Activated T-cell treated with anti-CD3 and anti-CD28 coated beads, Interleukin-2, amount 50 U/mL, for 72 hours (primary cell): ENCODE measurements around the gene ABL1. TPM values are rescaled to one million over a fixed set of nuclear protein-coding genes. Genes with fewer than 3 reads are reported as not detected.
"Not testable (repeated sequence)": the region's sequence is repeated elsewhere in the genome, so short reads cannot be mapped to it uniquely, and the experiment has no call there.

ENCODE experiments used
- ATAC-seq, 2 donors: fragments of 150-1000 bp; cut with Tn5 transposase; replicated peaks in 1 of 2; 2 replicates each; pipeline ENCODE4 v1.10.0; 2021; ENCODE audit warnings: moderate library complexity in 2 of 2, mild to moderate bottlenecking in 1 of 2
- DNase-seq, 2 donors: peaks; one replicate each; pipeline ENCODE4 v3.0.0; 2021 to 2022; ENCODE audit warnings: mixed read lengths in 1 of 2
- H3K27ac Mint-ChIP-seq: one replicate; pipeline ENCODE4 v1.8.0; 2022; ENCODE audit warnings: mild to moderate bottlenecking, moderate library complexity, mixed read lengths
- H3K27me3 Mint-ChIP-seq: one replicate; pipeline ENCODE4 v1.8.0; 2022; ENCODE audit warnings: low read depth, mixed read lengths
- H3K36me3 Mint-ChIP-seq, 2 donors: one replicate each; pipeline ENCODE4 v1.8.0; 2022; ENCODE audit warnings: mixed read lengths in 2 of 2, mild to moderate bottlenecking in 1 of 2; ENCODE audit not compliant: insufficient read depth in 2 of 2
- H3K4me1 Mint-ChIP-seq: one replicate; pipeline ENCODE4 v1.8.0; 2022; ENCODE audit warnings: low read depth, mixed read lengths
- H3K4me3 Mint-ChIP-seq, 2 donors: one replicate each; pipeline ENCODE4 v1.8.0; 2022; ENCODE audit warnings: mild to moderate bottlenecking in 2 of 2, mixed read lengths in 2 of 2, moderate library complexity in 2 of 2
- H3K9me3 Mint-ChIP-seq, 2 donors: one replicate each; pipeline ENCODE4 v1.8.0; 2022; ENCODE audit warnings: mixed read lengths in 2 of 2
- total RNA-seq, 2 donors: library from RNA; stranded (reverse); gene quantifications; one replicate each; pipeline ENCODE4 v1.2.3, GENCODE V29; 2022

Gene ABL1
- total RNA-seq, 2 donors from 2014 or later: 36.5 to 39.9 TPM

DNA sequence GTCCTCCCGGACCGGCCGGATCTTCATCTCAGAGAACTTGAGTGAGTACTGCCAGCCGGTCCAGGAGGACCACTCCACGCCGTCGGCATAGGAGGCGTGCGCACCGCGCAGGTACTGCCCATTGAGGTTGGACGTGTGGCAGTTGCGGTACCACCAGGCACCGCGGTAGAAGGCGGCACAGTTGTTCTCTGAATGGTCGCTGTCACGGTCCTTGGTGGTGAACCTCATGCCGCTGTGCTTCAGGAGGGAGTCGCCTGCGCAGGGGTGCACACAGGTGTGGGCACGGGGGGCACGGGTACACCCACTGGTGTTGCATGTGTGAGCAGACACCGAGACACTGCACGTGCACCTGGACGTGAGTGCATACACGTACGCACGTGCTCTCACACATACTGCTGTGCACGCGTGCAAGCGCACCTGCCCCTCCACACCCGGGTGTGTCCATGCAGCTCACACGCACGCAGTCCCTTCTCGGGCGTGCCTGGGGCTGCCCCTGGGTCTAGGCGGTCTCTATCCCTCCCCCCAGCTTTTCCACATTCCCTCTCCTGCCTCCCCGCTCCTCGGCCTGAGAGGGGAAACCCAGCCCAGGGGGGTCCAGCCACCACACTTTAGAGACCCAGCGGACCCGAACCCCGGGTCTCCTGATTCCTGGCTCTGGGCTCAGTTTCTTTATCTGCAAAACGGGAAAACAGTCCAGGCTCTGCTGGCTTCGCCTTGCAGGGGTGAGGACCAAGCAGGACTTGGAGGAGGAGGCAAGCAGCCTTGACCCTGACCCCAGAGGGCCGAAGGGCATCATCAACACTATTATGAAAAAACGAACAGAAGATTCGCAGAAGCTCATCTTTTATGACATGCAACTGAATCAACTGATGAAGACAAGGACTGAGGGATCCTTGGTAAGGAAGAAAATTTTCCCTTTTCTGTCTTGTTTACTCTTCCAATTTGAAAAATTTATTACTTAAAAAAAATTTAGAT lies 69.3 kb downstream of the ABL1 start:
- no peak overlapping the region for H3K27ac Mint-ChIP-seq
- no peak for DNase-seq
- no peaks in the 10 kb centered on the region for H3K27me3 Mint-ChIP-seq
- H3K4me1 Mint-ChIP-seq: no peaks in the 10 kb centered on the region
- no peaks in the 10 kb centered on the region for H3K9me3 Mint-ChIP-seq
- no peak overlapping the region for H3K4me3 Mint-ChIP-seq
- no peak for ATAC-seq
- no peaks in the 10 kb centered on the region for H3K36me3 Mint-ChIP-seq

DNA sequence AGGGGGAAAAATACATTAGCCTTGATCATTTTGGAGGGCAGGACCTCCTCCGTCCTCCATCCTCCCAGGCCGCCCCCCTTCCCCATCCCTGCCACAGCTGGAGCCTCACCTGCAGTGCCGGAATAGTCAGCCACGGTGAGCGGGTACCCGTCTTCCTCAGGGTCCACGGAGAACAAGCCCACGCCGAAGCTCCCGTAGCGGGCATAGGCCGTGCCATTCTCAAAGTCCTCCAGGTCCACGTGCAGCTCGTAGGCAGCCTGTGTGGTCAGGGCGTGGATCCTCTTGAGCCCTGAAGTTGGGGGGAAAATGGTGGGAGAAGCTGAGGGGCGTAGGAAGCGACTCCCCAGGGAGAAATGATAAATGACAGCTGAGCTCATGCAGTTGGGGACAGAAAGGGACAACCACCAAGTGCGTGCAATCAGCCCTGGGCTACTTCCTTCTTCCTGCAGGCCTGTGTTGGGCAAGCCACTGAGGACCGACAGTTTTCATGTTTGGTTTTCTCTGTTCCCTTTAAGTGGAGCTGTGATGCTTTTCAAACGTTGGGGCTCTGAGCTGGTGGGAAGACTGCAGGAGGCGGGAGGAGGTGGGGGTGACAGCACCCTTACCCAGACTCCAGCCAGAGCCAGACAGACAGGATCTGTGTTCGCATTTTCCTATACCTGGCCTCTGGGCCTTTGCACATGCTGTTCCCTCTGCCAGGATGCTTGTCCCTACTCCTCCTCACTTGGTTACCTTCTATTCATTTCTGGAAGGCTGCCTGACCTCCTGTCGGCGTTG lies 70.3 kb downstream of the ABL1 start:
- Mint-ChIP-seq H3K27me3 (no peaks in the 10 kb centered on the region), H3K36me3 (no peaks in the 10 kb centered on the region), H3K9me3 (no peaks in the 10 kb centered on the region), H3K4me3 (no peak overlapping the region), H3K4me1 (no peaks in the 10 kb centered on the region), H3K27ac (no peak overlapping the region)
- DNase-seq: no peak
- ATAC-seq: no peak

DNA sequence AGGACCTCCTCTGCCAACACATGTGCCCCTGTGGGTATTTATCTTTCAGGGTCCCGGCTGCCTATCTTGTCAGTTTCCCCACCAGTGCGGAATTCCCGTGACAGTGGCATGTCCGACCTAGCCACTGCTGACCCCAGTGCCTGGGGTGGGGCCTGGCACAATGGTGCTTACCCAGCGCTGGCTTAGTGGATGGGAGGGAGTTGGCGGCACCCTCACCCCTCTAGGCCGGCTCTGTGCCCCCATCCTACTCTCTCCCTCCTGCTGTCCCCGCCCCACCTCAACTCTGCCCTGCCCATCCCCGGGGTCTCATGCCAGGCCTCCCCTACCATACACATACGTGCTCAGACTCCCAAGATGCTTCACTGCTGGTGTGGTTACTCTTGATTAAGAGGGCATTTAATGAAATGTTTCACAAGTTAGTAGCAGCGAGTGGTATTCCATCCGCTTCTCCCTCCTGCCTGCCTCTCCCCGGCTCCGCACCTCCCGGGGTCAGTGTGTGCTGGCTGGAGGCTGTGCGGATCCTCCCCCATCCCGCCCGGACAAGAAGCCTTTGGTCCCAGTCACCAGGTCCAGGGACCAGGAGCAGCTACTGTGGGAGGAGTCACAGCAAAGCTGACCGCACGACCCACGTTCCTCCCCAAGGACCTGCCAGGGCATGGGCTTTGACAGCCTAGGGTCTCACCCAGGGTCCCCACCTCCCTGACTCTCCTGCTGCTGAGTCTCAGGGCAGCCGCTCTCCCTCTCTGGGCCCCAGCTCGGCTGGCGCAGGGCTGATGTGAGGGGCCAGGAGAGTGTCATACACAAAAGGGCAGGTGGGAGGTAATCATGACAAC lies 71.1 kb downstream of the ABL1 start:
- Mint-ChIP-seq H3K27me3 (no peaks in the 10 kb centered on the region), H3K4me3 (no peak overlapping the region), H3K4me1 (peaks cover 4% of the 10 kb centered on the region), H3K36me3 (no peaks in the 10 kb centered on the region), H3K9me3 (no peaks in the 10 kb centered on the region), H3K27ac (no peak overlapping the region)
- DNase-seq (no peak), ATAC-seq (no peak)

DNA sequence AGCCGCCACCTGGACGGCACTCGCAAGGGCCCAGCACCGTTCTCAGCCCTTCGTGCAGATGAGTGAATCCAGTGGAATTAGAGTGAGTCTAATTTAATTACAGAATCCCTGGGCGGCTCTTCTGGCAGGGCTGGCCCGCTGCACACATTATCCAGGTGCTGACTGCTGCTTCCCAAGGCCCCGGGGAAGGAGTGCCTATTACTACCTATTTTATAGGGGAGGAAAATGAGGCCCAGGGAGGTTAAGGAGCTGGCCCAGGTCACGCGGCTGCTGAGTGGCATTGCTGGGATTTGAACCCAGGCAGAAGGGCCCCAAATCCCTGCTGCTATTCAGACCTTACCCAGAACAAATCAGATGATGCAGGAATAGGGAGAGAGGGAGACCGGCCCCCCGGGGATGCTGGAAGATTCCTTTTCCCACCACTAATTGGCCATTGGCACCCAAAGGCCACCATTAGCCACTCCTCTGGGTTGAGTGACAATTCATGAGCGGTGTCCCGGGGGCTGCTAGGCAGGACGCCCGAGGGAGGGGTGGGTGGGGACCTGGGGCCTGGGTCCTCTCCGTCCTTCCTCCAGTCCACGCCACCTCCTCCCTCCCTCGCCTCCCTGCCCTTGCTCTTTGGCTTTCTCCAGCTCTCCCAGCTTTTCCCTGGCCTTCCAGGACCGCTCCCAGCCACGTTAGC lies 71.8 kb downstream of the ABL1 start:
- no peak overlapping the region for H3K27ac Mint-ChIP-seq
- ATAC-seq (no peak), DNase-seq (no peak)
- H3K27me3 Mint-ChIP-seq: no peaks in the 10 kb centered on the region
- no peak overlapping the region for H3K4me3 Mint-ChIP-seq
- no peaks in the 10 kb centered on the region for H3K36me3 Mint-ChIP-seq
- H3K9me3 Mint-ChIP-seq: no peaks in the 10 kb centered on the region
- H3K4me1 Mint-ChIP-seq: peaks cover 4% of the 10 kb centered on the region

DNA sequence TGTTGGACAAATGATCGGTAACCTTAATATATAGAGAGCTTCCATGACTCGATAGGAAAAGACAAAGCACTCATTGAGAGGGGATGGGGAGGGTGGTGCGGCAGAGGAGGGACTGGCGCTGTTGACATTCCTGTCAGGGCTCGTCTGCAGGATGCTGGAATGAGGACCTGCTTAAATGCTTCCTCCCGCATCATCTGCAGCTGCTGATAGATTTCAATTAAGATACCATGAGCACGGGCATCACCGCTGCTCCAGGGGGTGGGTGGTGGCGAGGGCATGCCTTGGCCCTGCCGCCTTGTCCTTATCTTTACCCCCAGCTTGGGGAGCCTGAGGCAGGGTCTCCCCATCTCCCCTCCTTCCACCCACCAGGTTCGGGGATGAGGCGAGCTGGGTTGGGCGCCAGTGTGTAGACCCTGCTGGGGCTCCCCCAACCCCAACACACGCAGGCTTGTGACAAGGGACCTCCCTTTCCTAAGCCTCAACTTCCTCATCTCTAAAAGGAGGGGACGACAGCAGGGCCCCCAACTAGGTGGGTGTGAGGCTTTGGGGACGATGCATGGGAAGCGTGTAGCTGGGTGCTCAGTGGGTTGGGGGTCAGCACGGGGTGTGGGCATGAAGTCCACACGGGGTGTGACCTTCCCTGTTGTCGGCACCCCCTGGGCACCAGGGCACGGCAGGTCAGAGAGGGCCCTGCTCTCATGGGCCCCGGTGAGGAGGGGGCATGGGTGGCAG lies 73.3 kb downstream of the ABL1 start:
- Mint-ChIP-seq H3K27ac (no peak overlapping the region), H3K27me3 (no peaks in the 10 kb centered on the region), H3K9me3 (no peaks in the 10 kb centered on the region), H3K4me1 (peaks cover 4% of the 10 kb centered on the region), H3K4me3 (no peak overlapping the region), H3K36me3 (no peaks in the 10 kb centered on the region)
- no peak for DNase-seq
- no peak for ATAC-seq

DNA sequence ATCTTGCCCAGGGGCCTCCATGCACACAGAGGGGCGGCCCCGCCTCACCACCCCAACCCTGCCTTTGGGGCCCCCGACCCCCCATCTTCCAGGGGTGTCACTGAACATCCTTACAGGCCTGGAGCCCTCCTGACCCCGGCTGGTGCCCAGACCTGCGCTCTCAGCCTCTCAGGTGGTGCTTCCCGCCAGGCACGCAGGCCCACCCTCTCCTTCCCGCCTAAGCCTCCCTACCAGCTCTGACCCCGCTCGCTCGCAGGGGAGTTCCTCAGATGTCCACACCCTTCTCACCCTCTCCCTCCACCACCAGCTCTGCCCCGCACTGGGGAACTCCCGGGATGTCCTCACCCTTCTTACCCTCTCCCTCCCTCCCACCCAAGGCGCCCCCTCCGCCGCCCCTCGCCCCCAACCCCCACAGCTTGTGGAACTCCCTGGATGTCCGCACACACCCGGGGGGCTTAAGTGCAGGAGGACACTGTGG lies 73.9 kb downstream of the ABL1 start:
- Mint-ChIP-seq H3K9me3 (no peaks in the 10 kb centered on the region), H3K27ac (no peak overlapping the region), H3K4me3 (no peak overlapping the region), H3K27me3 (no peaks in the 10 kb centered on the region), H3K36me3 (no peaks in the 10 kb centered on the region), H3K4me1 (peaks cover 4% of the 10 kb centered on the region)
- ATAC-seq (no peak), DNase-seq (no peak)

DNA sequence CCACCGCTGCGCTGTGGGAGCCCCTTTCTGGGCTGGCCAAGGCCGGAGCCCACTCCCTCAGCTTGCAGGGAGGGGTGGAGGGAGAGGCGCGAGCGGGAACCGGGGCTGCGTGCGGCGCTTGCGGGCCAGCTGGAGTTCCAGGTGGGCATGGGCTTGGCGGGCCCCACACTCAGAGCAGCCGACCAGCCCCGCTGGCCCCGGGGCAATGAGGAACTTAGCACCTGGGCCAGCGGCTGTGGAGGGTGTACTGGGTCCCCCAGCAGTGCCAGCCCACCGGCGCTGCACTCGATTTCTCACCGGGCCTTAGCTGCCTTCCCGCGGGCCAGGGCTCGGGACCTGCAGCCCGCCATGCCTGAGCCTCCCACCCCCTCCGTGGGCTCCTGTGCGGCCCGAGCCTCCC lies 75.0 kb downstream of the ABL1 start:
- not testable (repeated sequence) for H3K4me1 Mint-ChIP-seq, H3K27me3 Mint-ChIP-seq, H3K9me3 Mint-ChIP-seq, H3K27ac Mint-ChIP-seq, H3K4me3 Mint-ChIP-seq, ATAC-seq, H3K36me3 Mint-ChIP-seq, DNase-seq

DNA sequence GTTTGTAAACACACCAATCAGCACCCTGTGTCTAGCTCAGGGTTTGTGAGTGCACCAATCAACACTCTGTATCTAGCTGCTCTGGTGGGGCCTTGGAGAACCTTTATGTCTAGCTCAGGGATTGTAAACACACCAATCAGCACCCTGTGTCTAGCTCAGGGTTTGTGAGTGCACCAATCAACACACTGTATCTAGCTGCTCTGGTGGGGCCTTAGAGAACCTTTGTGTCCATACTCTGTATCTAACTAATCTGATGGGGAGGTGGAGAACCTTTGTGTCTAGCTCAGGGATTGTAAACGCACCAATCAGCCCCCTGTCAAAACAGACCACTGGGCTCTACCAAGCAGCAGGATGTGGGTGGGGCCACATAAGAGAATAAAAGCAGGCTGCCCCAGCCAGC lies 75.6 kb downstream of the ABL1 start:
- H3K4me3 Mint-ChIP-seq, ATAC-seq: not testable (repeated sequence)

DNA sequence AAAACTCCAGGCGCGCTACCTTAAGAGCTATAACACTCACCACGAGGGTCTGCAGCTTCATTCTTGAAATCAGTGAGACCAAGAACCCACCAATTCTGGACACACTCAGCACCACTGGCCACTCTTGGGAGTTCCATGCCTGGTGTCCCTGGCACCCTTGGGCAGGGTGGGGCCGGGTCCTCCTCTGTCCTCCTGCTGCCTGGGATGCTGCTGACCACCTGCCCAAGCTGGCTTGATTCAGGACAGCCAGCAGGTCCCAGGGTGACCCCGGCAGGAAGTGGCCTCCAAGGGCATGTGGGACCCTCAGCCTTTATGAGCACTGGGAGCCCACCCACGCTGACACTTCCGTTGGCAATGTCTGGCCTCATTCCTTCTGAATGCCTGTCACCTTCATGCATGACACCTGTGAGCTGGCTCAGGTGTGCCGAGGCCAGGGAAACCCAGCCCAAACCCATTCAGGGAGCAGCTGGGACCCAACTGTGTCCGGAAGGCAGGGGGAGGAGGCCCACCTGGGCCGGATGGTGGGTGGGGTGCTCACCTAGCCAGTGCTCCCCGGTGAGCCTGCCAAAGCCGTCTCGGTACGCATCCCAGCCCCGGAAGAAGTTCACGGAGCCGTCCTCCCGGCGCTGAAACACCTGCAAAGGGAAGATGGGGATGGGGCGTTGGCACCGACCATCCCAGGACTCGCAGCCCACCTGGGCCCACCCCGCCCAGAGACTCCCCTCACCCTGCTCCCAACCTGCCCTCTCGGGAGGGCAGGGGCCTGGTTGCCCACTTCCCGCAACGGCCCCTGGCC lies 76.4 kb downstream of the ABL1 start:
- DNase-seq (no peak), ATAC-seq (no peak)
- Mint-ChIP-seq H3K36me3 (no peaks in the 10 kb centered on the region), H3K27me3 (no peaks in the 10 kb centered on the region), H3K4me1 (peaks cover 4% of the 10 kb centered on the region), H3K27ac (no peak overlapping the region), H3K9me3 (no peaks in the 10 kb centered on the region), H3K4me3 (no peak overlapping the region)

More for the DNA sequence above, 75.6 kb downstream of the ABL1 start:
- H3K36me3 Mint-ChIP-seq, DNase-seq, H3K27me3 Mint-ChIP-seq, H3K4me1 Mint-ChIP-seq, H3K9me3 Mint-ChIP-seq, H3K27ac Mint-ChIP-seq: not testable (repeated sequence)

DNA sequence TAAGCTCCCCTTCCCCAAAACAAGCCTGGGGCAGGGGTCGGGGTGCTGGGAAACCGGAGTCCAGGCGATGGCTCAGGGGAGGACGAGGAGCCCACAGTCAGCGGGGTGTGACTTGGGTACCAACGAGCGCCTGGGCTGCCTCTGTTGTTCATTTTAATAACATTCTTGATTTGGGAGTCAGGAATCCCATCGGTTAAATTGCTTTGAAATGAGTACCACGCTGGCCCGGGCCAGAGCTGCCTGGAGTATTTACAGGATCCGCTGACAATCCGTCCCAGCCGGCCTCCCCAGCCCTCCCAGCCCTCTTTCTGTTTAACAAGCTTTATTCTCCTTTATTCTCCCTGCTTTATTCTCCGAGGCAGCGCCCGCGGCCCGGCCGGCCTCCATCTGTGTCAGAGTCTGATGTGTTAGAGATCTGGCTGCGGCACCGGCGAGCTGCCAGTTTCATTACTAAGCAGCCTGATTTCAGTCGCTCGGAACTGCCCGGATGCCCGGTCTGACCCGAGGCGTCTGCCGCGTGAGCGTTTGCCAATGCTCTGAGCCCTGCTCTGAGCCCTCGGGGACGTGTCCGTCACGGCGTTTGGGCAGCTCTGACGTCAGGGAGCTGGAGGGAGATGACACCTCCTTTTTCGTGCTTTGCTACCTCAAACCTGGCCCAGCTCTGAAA lies 78.0 kb downstream of the ABL1 start:
- H3K9me3 Mint-ChIP-seq: no peaks in the 10 kb centered on the region
- H3K36me3 Mint-ChIP-seq: no peaks in the 10 kb centered on the region
- no peak overlapping the region for H3K27ac Mint-ChIP-seq
- no peaks in the 10 kb centered on the region for H3K27me3 Mint-ChIP-seq
- peaks cover 4% of the 10 kb centered on the region for H3K4me1 Mint-ChIP-seq
- ATAC-seq (no peak), DNase-seq (no peak)
- no peak overlapping the region for H3K4me3 Mint-ChIP-seq
